ENCODE results near the gene PDE6A. TPM values are rescaled to one million over a fixed set of nuclear protein-coding genes. Genes with fewer than 3 reads are reported as not detected.

PDE6A gene
- total RNA-seq, 4 donors from 2014 or later, result 0.04 to 3.8 (median 2.2) TPM

GRCh38 chr5:149818116-149818515 lies 126.5 kb downstream of the PDE6A start:
- Histone ChIP-seq H3K27me3 (no peaks in the 10 kb centered on the region), H3K4me1 (peaks cover 0 to 22% (median 16%) of the 10 kb centered on the region in 3 donors), H3K9me3 (no peaks in the 10 kb centered on the region), H3K4me3 (no peak overlapping the region), H3K27ac (no peak overlapping the region), H3K36me3 (peaks cover 0 to 25% (median 0%) of the 10 kb centered on the region in 3 donors)
- no peak for DNase-seq
- TF ChIP-seq CTCF (IDR thresholded peaks at IDR 0.05), result no peak
- TF ChIP-seq POLR2A (IDR thresholded peaks at IDR 0.05), result no peak
- WGBS, 2 donors, result 79 to 100% methylated on average over 1 to 4 of the region's 4 CpGs
- intact Hi-C loops (cut with DNase I), result no loop called here

- H3K27ac ChIP-seq, result no peak overlapping the region
- intact Hi-C loops (cut with DNase I), result no loop called here
- peaks cover 0 to 17% (median 12%) of the 10 kb centered on the region in 3 donors for H3K4me1 ChIP-seq
- peaks cover 0 to 27% (median 0%) of the 10 kb centered on the region in 3 donors for H3K36me3 ChIP-seq
- no peak for TF ChIP-seq POLR2A (IDR thresholded peaks at IDR 0.05)
- TF ChIP-seq CTCF (IDR thresholded peaks at IDR 0.05), result no peak
- 74 to 78% methylated on average over 4 of the region's 4 CpGs for WGBS, 2 donors
- H3K4me3 ChIP-seq, result no peak overlapping the region
- H3K9me3 ChIP-seq, result no peaks in the 10 kb centered on the region
- H3K27me3 ChIP-seq, result no peaks in the 10 kb centered on the region
- DNase-seq, result no peak
These were observed 127.0 kb downstream of the PDE6A start for GRCh38 chr5:149817539-149818060.

- no peaks in the 10 kb centered on the region for H3K27me3 ChIP-seq
- H3K36me3 ChIP-seq, result peaks cover 0 to 17% (median 0%) of the 10 kb centered on the region in 3 donors
- 67% methylated on average over 2 of the region's 2 CpGs; no CpG with 5 or more reads in 1 of the 2 donors for WGBS, 2 donors
- DNase-seq, result no peak
- H3K4me1 ChIP-seq, result peaks cover 0 to 16% (median 11%) of the 10 kb centered on the region in 3 donors
- no peak overlapping the region for H3K4me3 ChIP-seq
- intact Hi-C loops (cut with DNase I), result no loop called here
- no peaks in the 10 kb centered on the region for H3K9me3 ChIP-seq
- H3K27ac ChIP-seq, result no peak overlapping the region
- TF ChIP-seq POLR2A (IDR thresholded peaks at IDR 0.05) (no peak), CTCF (IDR thresholded peaks at IDR 0.05) (no peak)
These were observed 127.9 kb downstream of the PDE6A start for GRCh38 chr5:149816661-149817060.

GRCh38 chr5:149811453-149811852 lies 133.1 kb downstream of the PDE6A start:
- Histone ChIP-seq H3K27me3 (no peaks in the 10 kb centered on the region), H3K9me3 (no peaks in the 10 kb centered on the region), H3K4me1 (peaks cover 0 to 33% (median 11%) of the 10 kb centered on the region in 3 donors), H3K4me3 (no peak overlapping the region), H3K36me3 (peaks cover 0 to 9% (median 0%) of the 10 kb centered on the region in 3 donors), H3K27ac (no peak overlapping the region)
- DNase-seq, result no peak
- intact Hi-C loops (cut with DNase I), result no loop called here
- WGBS, 2 donors, result 50 to 79% methylated on average over 2 to 3 of the region's 3 CpGs
- no peak for TF ChIP-seq POLR2A (IDR thresholded peaks at IDR 0.05)
- TF ChIP-seq CTCF (IDR thresholded peaks at IDR 0.05), result no peak

- H3K4me3 ChIP-seq, result no peak overlapping the region
- 88 to 91% methylated on average over 5 to 6 of the region's 6 CpGs for WGBS, 2 donors
- intact Hi-C loops (cut with DNase I), result no loop called here
- peaks cover 5 to 39% (median 17%) of the 10 kb centered on the region in 3 donors for H3K4me1 ChIP-seq
- H3K36me3 ChIP-seq, result peaks cover 0 to 9% (median 0%) of the 10 kb centered on the region in 3 donors
- TF ChIP-seq CTCF (IDR thresholded peaks at IDR 0.05) (no peak), POLR2A (IDR thresholded peaks at IDR 0.05) (no peak)
- no peaks in the 10 kb centered on the region for H3K9me3 ChIP-seq
- DNase-seq, result no peak
- no peaks in the 10 kb centered on the region for H3K27me3 ChIP-seq
- no peak overlapping the region for H3K27ac ChIP-seq
These were observed 133.7 kb downstream of the PDE6A start for GRCh38 chr5:149810856-149811255.
